ENCODE measurements around the gene MMP13. TPM values are rescaled to one million over a fixed set of nuclear protein-coding genes. Genes with fewer than 3 reads are reported as not detected.

MMP13 gene
- total and polyA plus RNA-seq, 2 of the 4 experiments (the other 2 are of a cell fraction): not detected

- Histone ChIP-seq H3K9ac (ENCODE audit: low read depth, low read length) (no peak overlapping the region), H3K4me3 (ENCODE audit: insufficient read depth, low read depth, low read length) (no peak overlapping the region), H3K9me3 (ENCODE audit: control insufficient read depth, insufficient read depth, low read length) (no peaks in the 10 kb centered on the region), H2BK120ac (ENCODE audit: low read depth, low read length) (no peak overlapping the region), H3K36me3 (ENCODE audit: control insufficient read depth, insufficient read depth, low read length) (no peaks in the 10 kb centered on the region), H2AK9ac (replicated peaks; ENCODE audit: low read depth, low read length, poor library complexity) (no peak overlapping the region), H3K4me2 (ENCODE audit: low read depth, low read length) (no peak overlapping the region), H3K14ac (replicated peaks; ENCODE audit: low read depth, low read length) (no peak overlapping the region), H4K5ac (ENCODE audit: low read depth, low read length) (no peak overlapping the region), H3K4me1 (ENCODE audit: control insufficient read depth, insufficient read depth, low read length) (no peaks in the 10 kb centered on the region), H2BK20ac (ENCODE audit: low read depth, low read length) (no peak overlapping the region), H4K20me1 (ENCODE audit: insufficient read depth, low read length) (no peaks in the 10 kb centered on the region), H3K27me3 (ENCODE audit: control insufficient read depth, insufficient read depth, low read length) (peaks cover 28% of the 10 kb centered on the region), H4K91ac (ENCODE audit: insufficient read depth, low read depth, low read length) (no peak overlapping the region), H2AK5ac (ENCODE audit: low read depth, low read length) (no peak overlapping the region), H2BK15ac (ENCODE audit: low read depth, low read length) (no peak overlapping the region), H3K4ac (ENCODE audit: low read depth, low read length) (no peak overlapping the region), H3K79me1 (ENCODE audit: low read depth in 1 of 2, low read length in 2 of 2) (no peaks in the 10 kb centered on the region), H3K56ac (ENCODE audit: extremely low read depth, insufficient read depth, low read length) (no peak overlapping the region), H3K9me1 (ENCODE audit: insufficient read depth, low read length) (no peaks in the 10 kb centered on the region), H4K8ac (ENCODE audit: low read depth in 2 of 2, low read length in 2 of 2) (no peak overlapping the region), H2AFZ (replicated peaks; ENCODE audit: low read length, poor library complexity) (no peak overlapping the region), H3K27ac (ENCODE audit: insufficient read depth, low read length) (no peak overlapping the region), H2BK5ac (ENCODE audit: low read depth, low read length, poor library complexity, severe bottlenecking) (no peak overlapping the region), H3K23ac (ENCODE audit: low read depth, low read length) (no peak overlapping the region), H3K18ac (ENCODE audit: low read depth, low read length) (no peak overlapping the region)
- ChIA-PET CTCF (interaction anchor here (1.0 kb wide), 1 partner anchor 208 kb away, joined by 3 read pairs; the partner anchor contains the start of gene MMP8), POLR2A (ENCODE audit: unreplicated experiment) (no interaction called here)
- dilution Hi-C loops (cut with HindIII; ENCODE audit: low sequenced_read_pairs, unreplicated experiment) (no loop called here), intact Hi-C loops (cut with micrococcal nuclease) (no loop called here), in situ Hi-C loops (cut with MboI; ENCODE audit: low sequenced_read_pairs) (no loop called here)
- no TSS peak for BruUV-seq (replicated peaks)
- no peak for TF ChIP-seq BHLHE40 (IDR thresholded peaks at IDR 0.05; ENCODE audit: low read depth, low read length)
- no peak for TF ChIP-seq CHD1 (IDR thresholded peaks at IDR 0.05; ENCODE audit: low read depth, low read length)
- no peak for TF ChIP-seq NFE2L2 (IDR thresholded peaks at IDR 0.05; ENCODE audit: low read depth, low read length)
- TF ChIP-seq RCOR1 (IDR thresholded peaks at IDR 0.05; ENCODE audit: insufficient replicate concordance, low read length): no peak
- TF ChIP-seq CTCF (conservative IDR thresholded peaks at IDR 0.05; ENCODE audit: low read depth, low read length): no peak
- TF ChIP-seq ELK1 (IDR thresholded peaks at IDR 0.05; ENCODE audit: borderline replicate concordance, low read depth, low read length): no peak
- no peak for TF ChIP-seq USF2 (IDR thresholded peaks at IDR 0.05; ENCODE audit: low read depth, low read length)
- no peak for TF ChIP-seq RAD21 (IDR thresholded peaks at IDR 0.05; ENCODE audit: low read length)
- TF ChIP-seq MAZ (IDR thresholded peaks at IDR 0.05; ENCODE audit: borderline replicate concordance, low read depth, low read length): no peak
- TF ChIP-seq POLR2A (IDR thresholded peaks at IDR 0.05; ENCODE audit: low read depth, low read length): no peak
- TF ChIP-seq SMC3 (IDR thresholded peaks at IDR 0.05; ENCODE audit: low read depth, low read length): no peak
- no peak for TF ChIP-seq MXI1 (IDR thresholded peaks at IDR 0.05; ENCODE audit: borderline replicate concordance, low read depth, low read length)
- TF ChIP-seq RFX5 (IDR thresholded peaks at IDR 0.05; ENCODE audit: low read depth, low read length): no peak
- no peak for TF ChIP-seq MAFK (IDR thresholded peaks at IDR 0.05; ENCODE audit: low read depth, low read length)
- TF ChIP-seq CEBPB (IDR thresholded peaks at IDR 0.05; ENCODE audit: low read depth, low read length): no peak
- no peak for TF ChIP-seq FOS (IDR thresholded peaks at IDR 0.05; ENCODE audit: low read depth, low read length)
- DNase-seq (no peak), ATAC-seq (ENCODE audit: low read depth) (no peak)
- 83% methylated on average over 3 of the region's 7 CpGs; no CpG with 5 or more reads in 1 of the 2 experiments for WGBS, 2 experiments (ENCODE audit: extremely low coverage in 2 of 2, insufficient read length in 1 of 2)
These were observed 22.9 kb downstream of the MMP13 start for GRCh38 chr11:102932678-102933077.
